ENCODE measurements around the gene TMEM184B.

GRCh38 chr22:38247713-38248112 is 25.1 kb downstream of the TMEM184B start:
- no peak for TF ChIP-seq RFX5 (IDR thresholded peaks at IDR 0.05; ENCODE audit: borderline replicate concordance, low read depth, low read length)
- no peak for TF ChIP-seq TAF7 (optimal IDR thresholded peaks at IDR 0.05; ENCODE audit: borderline replicate concordance, low read depth, low read length)
- no peak for TF ChIP-seq EZH2 (IDR thresholded peaks at IDR 0.05; ENCODE audit: low read depth, low read length, severe bottlenecking)
- TF ChIP-seq CTCF (IDR thresholded peaks at IDR 0.05; ENCODE audit: control extremely low read depth in 1 of 3, insufficient read depth in 1 of 3, low read depth in 1 of 3, low read length in 3 of 3): no peak
- no peak for TF ChIP-seq SIN3A (conservative IDR thresholded peaks at IDR 0.05 in 1 of 2, IDR thresholded peaks at IDR 0.05 in 1 of 2; ENCODE audit: low read depth in 1 of 2, low read length in 2 of 2)
